Esophagus mucosa (tissue), 1 donor: ENCODE measurements around the gene UNCX. TPM values are rescaled to one million over a fixed set of nuclear protein-coding genes. Genes with fewer than 3 reads are reported as not detected.
A peak's percentile ranks its signal among the peaks of the same experiment; 100 is the strongest.

Experiments used
- ATAC-seq: fragments of 200-7000 bp; cut with Tn5 transposase; one replicate; pipeline ENCODE4 v1.9.1; 2020
- total RNA-seq: library from RNA; stranded (reverse); gene quantifications from one replicate; pipeline ENCODE4 v1.2.4, GENCODE V29; 2023
- donor health status: DM: yes; HTN: yes; CAD: no.

The UNCX gene
- total RNA-seq, 1 donor from 2014 or later = not detected

GRCh38 chr7:1244700-1245523 lies 12.2 kb downstream of the UNCX start:
- no peak for ATAC-seq

- ATAC-seq = no peak
These were observed 12.9 kb downstream of the UNCX start for GRCh38 chr7:1245524-1246050.

DNA sequence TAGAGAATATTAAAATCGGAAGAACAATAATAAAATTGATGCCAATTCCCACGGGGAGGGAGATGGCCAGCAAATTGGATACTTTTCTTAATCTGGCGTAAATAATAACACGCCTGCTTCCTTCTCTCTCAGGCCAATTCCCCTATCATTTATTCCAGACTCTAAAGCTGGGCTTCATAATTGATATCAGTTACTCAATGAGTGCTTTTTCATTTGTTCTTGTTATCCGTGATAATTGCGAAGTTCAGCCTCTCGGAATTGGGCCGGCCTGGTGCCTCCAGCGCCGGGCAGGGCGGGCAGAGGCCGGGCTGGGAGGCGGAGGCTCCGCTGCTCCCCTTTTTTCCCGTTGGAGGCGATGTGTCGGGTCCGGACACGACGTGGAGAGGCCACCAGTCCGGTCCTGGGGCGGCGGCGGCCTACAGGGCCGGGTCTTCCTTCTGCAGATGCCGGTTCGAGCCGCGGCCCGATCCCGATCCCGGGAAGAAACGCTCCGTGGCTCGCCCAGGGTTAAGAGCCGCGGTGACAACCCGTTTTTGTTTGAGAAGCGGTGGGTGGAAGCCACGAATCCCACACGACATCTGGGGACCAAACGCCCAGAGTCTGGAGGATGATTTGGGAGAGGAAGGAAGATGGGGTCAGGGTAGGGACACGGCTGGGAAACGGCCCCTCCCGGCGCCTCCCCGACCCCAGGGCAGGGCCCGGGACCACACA lies 13.6 kb downstream of the UNCX start:
- ATAC-seq = no peak

DNA sequence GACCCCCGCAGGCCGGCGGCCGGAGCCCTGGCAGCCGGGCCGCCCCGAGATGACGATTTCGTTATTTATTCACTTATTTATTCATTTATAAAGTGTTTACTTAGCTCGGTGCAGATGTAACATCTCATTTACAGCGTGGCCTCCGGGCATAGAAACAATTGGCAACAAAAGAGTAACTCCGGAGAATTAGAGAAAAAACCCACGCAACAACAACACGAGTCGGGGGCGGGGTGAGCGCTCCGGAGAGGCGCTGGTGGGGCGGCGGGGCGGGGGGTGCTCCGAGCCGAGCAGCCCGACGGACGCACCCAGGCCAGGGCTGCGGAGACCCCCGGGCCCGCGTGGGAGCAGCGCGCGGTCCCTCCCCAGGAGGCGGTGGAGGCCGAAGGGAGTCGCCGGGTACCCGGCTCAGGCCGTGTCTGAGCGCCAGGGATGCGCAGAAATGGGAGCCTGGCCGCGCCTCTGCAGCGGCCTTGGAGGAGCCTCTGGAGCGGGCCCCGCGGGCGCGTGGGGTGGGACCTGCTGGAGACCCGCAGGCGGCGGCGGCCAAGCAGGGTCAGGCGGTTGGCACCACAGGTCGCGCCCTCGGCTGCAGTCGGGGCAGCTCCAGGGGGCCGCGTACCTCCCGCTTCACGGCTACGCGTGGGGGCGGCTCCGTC lies 14.3 kb downstream of the UNCX start:
- ATAC-seq = no peak

- no peak for ATAC-seq
These were observed 14.9 kb downstream of the UNCX start for GRCh38 chr7:1247527-1248041.

GRCh38 chr7:1248143-1248915 lies 15.7 kb downstream of the UNCX start:
- no peak for ATAC-seq

GRCh38 chr7:1248916-1249581 lies 16.4 kb downstream of the UNCX start:
- ATAC-seq = no peak

DNA sequence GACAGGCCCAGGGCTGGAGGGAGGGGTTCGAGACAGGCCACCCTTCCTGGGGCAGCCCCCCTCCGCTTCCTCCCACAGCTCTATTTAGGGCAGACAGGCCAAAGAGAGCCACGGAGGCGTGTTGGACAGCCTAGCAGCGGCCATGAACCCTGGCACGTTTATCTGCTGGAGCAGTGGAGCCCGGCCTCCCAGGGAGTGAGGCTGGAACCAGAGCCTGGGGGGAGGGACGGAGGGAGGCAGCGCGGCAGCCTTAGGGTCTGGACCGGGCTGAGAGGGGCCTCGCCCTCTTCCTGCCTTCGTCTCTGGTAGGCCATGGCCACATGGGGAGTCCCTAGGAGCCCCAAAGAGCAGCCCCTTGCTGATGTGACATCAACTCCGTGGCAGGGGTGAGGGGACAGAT lies 17.1 kb downstream of the UNCX start:
- no peak for ATAC-seq

- no peak for ATAC-seq
These were observed 18.2 kb downstream of the UNCX start for GRCh38 chr7:1250901-1251300.

DNA sequence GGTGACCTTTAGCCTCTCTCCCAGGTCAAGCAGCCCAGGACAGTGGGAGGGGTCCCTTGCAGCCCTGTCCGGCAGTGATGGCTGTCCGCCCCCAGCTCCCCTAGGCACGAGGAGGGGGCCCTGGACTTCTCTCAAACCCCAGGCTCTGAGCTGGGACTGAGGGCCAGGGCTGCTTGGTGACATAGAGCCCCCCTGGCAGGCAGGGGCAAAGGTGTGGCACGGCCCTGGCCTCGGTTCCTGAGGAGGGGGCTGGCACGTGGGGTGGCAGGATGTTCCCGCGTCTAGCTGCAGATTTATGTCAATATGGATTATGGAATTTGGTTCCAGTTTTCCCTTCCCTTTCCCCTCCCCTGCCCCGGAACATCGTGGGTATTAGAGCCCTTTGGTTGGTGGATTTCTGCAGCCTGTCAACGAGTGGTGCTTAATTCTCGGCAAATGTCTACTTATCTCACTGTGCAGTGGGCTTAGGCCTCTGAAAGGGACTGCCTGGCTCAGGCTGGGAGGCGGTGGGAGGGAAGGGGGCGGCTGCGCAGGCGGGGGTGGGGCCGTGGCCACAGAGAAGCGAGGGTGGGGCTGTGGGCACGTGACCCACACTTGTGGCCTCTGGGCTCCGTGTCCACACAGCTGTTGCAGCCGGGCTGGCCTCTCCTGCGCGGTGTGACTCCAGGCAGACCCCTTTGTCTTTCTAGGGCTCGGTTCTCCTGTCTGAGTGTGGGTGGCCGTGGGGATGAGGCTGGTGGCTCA lies 19.3 kb downstream of the UNCX start:
- no peak for ATAC-seq

DNA sequence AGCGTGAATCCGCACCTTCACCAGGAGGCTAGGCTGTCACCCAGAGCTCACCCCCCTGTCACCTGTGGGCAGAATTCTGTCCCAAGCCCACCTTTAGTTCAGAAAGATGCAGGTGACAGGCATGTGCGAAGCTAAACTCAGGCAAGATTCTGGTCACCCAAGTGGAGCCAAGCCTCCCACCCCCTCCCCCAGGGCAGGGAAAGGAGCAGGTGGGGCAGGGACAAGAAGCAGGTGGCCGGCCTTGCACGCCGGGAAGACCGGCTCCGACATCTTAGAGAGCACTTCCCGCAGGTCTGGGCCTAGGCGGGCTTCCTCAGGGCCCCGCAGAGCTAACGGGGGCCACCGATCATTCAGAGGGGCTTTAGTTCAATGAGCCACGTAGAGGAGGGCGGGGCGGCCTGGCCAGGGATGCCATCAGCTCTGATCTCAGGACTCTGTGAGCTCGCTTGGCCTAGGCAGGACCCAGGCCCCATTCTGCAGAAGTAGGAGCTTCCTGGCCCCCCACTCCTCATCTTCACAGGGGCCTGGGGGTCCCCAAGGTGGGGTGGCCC lies 19.9 kb downstream of the UNCX start:
- ATAC-seq = no peak

- ATAC-seq = no peak
These were observed 21.1 kb downstream of the UNCX start for GRCh38 chr7:1253681-1254181.

- no peak for ATAC-seq
These were observed 21.8 kb downstream of the UNCX start for GRCh38 chr7:1254281-1255079.

DNA sequence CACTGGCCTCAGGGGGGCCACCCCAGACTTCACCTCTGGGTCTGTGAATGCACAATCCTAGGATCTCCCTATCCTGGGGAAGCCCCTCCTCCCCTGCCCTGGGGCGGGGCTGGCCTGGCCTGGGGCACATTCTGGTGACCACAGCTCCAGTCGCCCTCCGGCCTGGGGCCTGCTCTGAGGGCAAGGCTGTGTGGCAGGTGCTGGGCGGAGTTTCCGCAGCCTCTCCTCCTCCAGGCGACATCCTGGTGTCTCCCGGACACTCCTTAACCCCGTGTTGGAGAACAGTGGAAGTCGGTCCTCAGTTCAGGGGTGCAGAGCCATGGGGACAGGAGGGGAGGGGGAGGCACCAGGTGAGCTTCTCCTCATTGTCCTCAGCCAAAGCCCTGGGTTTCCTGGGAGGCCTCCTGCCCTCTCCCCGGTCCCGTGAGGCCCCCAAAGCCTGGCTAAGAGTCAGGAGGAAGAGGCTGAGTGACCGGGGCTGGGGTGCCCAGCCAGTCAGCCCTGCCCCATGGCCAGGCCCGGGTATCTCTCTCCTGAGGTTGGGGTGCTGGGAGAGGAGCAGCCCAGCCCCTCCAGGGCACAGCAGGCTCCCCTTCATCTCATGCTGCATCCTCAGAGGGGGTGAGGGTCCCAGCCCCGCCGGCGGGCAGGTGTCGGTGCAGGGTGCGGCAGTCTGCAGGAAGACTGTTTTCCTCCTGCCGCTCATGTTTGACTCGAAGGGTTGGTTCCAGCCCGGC lies 22.6 kb downstream of the UNCX start:
- ATAC-seq = peak; percentile 13

DNA sequence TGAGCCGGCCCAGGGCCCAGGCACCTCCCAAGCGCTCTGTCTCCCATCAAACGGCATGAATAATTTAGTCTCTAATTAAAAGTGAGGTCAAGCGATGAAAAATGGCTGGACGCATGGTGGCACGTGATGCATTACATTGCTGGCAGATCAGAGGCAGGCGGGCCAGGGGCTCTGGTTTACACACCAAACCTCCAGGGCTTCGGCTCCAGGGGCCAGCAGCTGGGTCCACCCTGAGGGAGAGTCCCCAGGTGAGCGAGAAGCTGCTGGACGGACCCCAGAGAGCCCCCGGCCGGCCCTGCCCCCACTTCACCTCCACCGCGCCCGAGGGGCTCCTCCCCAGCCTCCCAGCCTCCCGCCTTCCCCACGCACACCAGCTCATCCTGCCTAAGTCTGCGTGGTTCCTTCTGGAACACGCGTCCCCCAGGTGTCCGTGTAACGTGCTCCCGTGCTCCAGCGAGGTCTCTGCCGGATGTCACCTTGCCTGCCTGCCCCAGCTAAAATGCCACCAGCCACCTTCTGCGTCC lies 23.2 kb downstream of the UNCX start:
- no peak for ATAC-seq

GRCh38 chr7:1256621-1257020 lies 23.9 kb downstream of the UNCX start:
- ATAC-seq = no peak

GRCh38 chr7:1257221-1257620 lies 24.5 kb downstream of the UNCX start:
- no peak for ATAC-seq

- ATAC-seq = no peak
These were observed 25.2 kb downstream of the UNCX start for GRCh38 chr7:1257863-1258262.
